ENCODE data around the gene LAMB4. TPM values are rescaled to one million over a fixed set of nuclear protein-coding genes. Genes with fewer than 3 reads are reported as not detected.
A peak's percentile ranks its signal among the peaks of the same experiment; 100 is the strongest.

Gene LAMB4
- total RNA-seq, 4 donors from 2014 or later = 0.15 to 8.1 (median 1.7) TPM

- Histone ChIP-seq H3K4me3 (replicated peaks in 1 of 3) (no peak overlapping the region), H3K27ac (peak overlapping the region; percentile 43 to 66 (median 62)), H3K9me3 (no peaks in the 10 kb centered on the region), H3K4me1 (peaks cover 25 to 27% of the 10 kb centered on the region in 2 donors), H3K27me3 (no peaks in the 10 kb centered on the region), H3K36me3 (no peaks in the 10 kb centered on the region)
- peak; percentile 74 to 78 for DNase-seq
- TF ChIP-seq POLR2A (IDR thresholded peaks at IDR 0.05) = no peak
- TF ChIP-seq CTCF (IDR thresholded peaks at IDR 0.05) = no peak
- 59 to 75% methylated on average over 3 of the region's 3 CpGs for WGBS, 2 donors
- intact Hi-C loops (cut with DNase I) = no loop called here
Observed at GRCh38 chr7:108026647-108027046, 103.5 kb downstream of the LAMB4 start.

GRCh38 chr7:108026116-108026515 lies 104.0 kb downstream of the LAMB4 start:
- intact Hi-C loops (cut with DNase I) = no loop called here
- no peaks in the 10 kb centered on the region for H3K36me3 ChIP-seq
- TF ChIP-seq CTCF (IDR thresholded peaks at IDR 0.05) = no peak
- TF ChIP-seq POLR2A (IDR thresholded peaks at IDR 0.05) = no peak
- peak overlapping the region in 2 of 3 donors; percentile 43 to 62 for H3K27ac ChIP-seq
- peaks cover 25 to 27% of the 10 kb centered on the region in 2 donors for H3K4me1 ChIP-seq
- H3K27me3 ChIP-seq = no peaks in the 10 kb centered on the region
- WGBS, 2 donors = 65 to 75% methylated on average over 5 of the region's 5 CpGs
- H3K9me3 ChIP-seq = no peaks in the 10 kb centered on the region
- no peak overlapping the region for H3K4me3 ChIP-seq (replicated peaks in 1 of 3)
- DNase-seq = no peak

GRCh38 chr7:108024538-108024937 lies 105.6 kb downstream of the LAMB4 start:
- DNase-seq = no peak
- no peak for TF ChIP-seq CTCF (IDR thresholded peaks at IDR 0.05)
- no peak for TF ChIP-seq POLR2A (IDR thresholded peaks at IDR 0.05)
- Histone ChIP-seq H3K4me1 (peaks cover 14 to 15% of the 10 kb centered on the region in 2 donors), H3K9me3 (no peaks in the 10 kb centered on the region), H3K27me3 (no peaks in the 10 kb centered on the region), H3K27ac (no peak overlapping the region), H3K36me3 (no peaks in the 10 kb centered on the region), H3K4me3 (replicated peaks in 1 of 3) (no peak overlapping the region)
- intact Hi-C loops (cut with DNase I) = no loop called here
- 90 to 95% methylated on average over 6 of the region's 6 CpGs for WGBS, 2 donors

GRCh38 chr7:108020585-108020984 lies 109.6 kb downstream of the LAMB4 start:
- no peak overlapping the region for H3K27ac ChIP-seq
- no peaks in the 10 kb centered on the region for H3K9me3 ChIP-seq
- WGBS, 2 donors = 88 to 96% methylated on average over 2 of the region's 2 CpGs
- no peak overlapping the region for H3K4me3 ChIP-seq (replicated peaks in 1 of 3)
- no peak for DNase-seq
- no peaks in the 10 kb centered on the region for H3K36me3 ChIP-seq
- TF ChIP-seq POLR2A (IDR thresholded peaks at IDR 0.05) = no peak
- no peak for TF ChIP-seq CTCF (IDR thresholded peaks at IDR 0.05)
- intact Hi-C loops (cut with DNase I) = no loop called here
- H3K4me1 ChIP-seq = peaks cover 0 to 5% of the 10 kb centered on the region in 2 donors
- no peaks in the 10 kb centered on the region for H3K27me3 ChIP-seq

GRCh38 chr7:108018668-108019067 lies 111.5 kb downstream of the LAMB4 start:
- H3K9me3 ChIP-seq = no peaks in the 10 kb centered on the region
- DNase-seq = no peak
- H3K36me3 ChIP-seq = no peaks in the 10 kb centered on the region
- peaks cover under 1 to 8% of the 10 kb centered on the region in 2 donors for H3K4me1 ChIP-seq
- intact Hi-C loops (cut with DNase I) = no loop called here
- TF ChIP-seq CTCF (IDR thresholded peaks at IDR 0.05) (no peak), POLR2A (IDR thresholded peaks at IDR 0.05) (no peak)
- H3K27ac ChIP-seq = no peak overlapping the region
- no peak overlapping the region for H3K4me3 ChIP-seq (replicated peaks in 1 of 3)
- no peaks in the 10 kb centered on the region for H3K27me3 ChIP-seq
- WGBS, 2 donors = 97 to 98% methylated on average over 4 of the region's 4 CpGs
